ENCODE data around the gene KCNIP4. TPM values are rescaled to one million over a fixed set of nuclear protein-coding genes. Genes with fewer than 3 reads are reported as not detected.
"Not testable (repeated sequence)": the region's sequence is repeated elsewhere in the genome, so short reads cannot be mapped to it uniquely, and the experiment has no call there.

Gene KCNIP4
- not detected for total RNA-seq
- polyA plus RNA-seq: not detected
- long read RNA-seq, donor 1, partial matches to known transcripts: 0 of 2 reads
- long read RNA-seq, donor 1, other reads (novel, unspliced or antisense): 2 of 2 reads
- long read RNA-seq, donor 2, partial matches to known transcripts: 0 of 3 reads
- long read RNA-seq, donor 2, other reads (novel, unspliced or antisense): 3 of 3 reads

GRCh38 chr4:21948347-21949072 is at the start of gene KCNIP4:
Gene KCNIP4 (minus strand): TSS chr4:21948772.
- Histone ChIP-seq H3K4me1 (ENCODE audit: control insufficient read depth in 1 of 2, insufficient read depth in 2 of 2, low read length in 2 of 2) (no peaks in the 10 kb centered on the region), H3K27me3 (ENCODE audit: control insufficient read depth in 1 of 2, insufficient read depth in 2 of 2, low read length in 1 of 2) (no peaks in the 10 kb centered on the region), H3K4me3 (ENCODE audit: low read length in 2 of 2) (no peak within 1 kb of the TSS), H3K27ac (ENCODE audit: low read depth in 1 of 2, low read length in 2 of 2) (no peak within 1 kb of the TSS), H3K36me3 (ENCODE audit: control insufficient read depth in 1 of 2, insufficient read depth in 2 of 2, low read length in 1 of 2) (no peaks in the 10 kb centered on the region), H3K9me3 (ENCODE audit: control insufficient read depth, low read length) (peaks cover 2% of the 10 kb centered on the region)
- ATAC-seq (ENCODE audit: low FRiP score): no peak
- intact Hi-C loops (cut with DNase I): no loop called here
- WGBS, 2 donors: 1% methylated on average over 64 to 81 of the region's 81 CpGs
- DNase-seq: peak in 1 of 2 donors; percentile 72

DNA sequence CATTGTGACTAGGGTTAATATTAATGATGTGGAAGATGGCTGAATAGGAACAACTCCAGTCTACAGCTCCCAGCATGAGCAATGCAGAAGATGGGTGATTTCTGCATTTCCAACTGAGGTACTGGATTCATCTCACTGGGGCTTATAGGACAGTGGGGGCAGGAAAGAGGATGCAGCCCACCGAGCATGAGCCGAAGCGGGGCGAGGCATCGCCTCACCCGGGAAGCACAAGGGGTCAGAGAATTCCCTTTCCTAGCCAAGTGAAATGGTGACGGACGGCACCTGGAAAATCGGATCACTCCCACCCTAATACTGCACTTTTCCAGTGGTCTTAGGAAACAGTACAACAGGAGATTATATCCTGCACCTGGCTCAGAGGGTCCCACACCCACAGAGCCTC is 48.0 kb upstream of the KCNIP4 start:
- H3K4me1 ChIP-seq (ENCODE audit: control insufficient read depth in 1 of 2, insufficient read depth in 2 of 2, low read length in 2 of 2); H3K27ac ChIP-seq (ENCODE audit: low read depth in 1 of 2, low read length in 2 of 2); H3K4me3 ChIP-seq (ENCODE audit: low read length in 2 of 2); H3K9me3 ChIP-seq (ENCODE audit: control insufficient read depth, low read length); H3K27me3 ChIP-seq (ENCODE audit: control insufficient read depth in 1 of 2, insufficient read depth in 2 of 2, low read length in 1 of 2); H3K36me3 ChIP-seq (ENCODE audit: control insufficient read depth in 1 of 2, insufficient read depth in 2 of 2, low read length in 1 of 2); intact Hi-C loops (cut with DNase I); DNase-seq; ATAC-seq (ENCODE audit: low FRiP score): not testable (repeated sequence)
- WGBS, 2 donors: 89 to 94% methylated on average over 9 of the region's 9 CpGs

GRCh38 chr4:21992330-21992729 is 43.8 kb upstream of the KCNIP4 start:
- WGBS, 2 donors: 43 to 60% methylated on average over 1 of the region's 1 CpG
- ATAC-seq (ENCODE audit: low FRiP score) (no peak), DNase-seq (no peak)
- intact Hi-C loops (cut with DNase I): no loop called here
- peaks cover 1% of the 10 kb centered on the region for H3K9me3 ChIP-seq (ENCODE audit: control insufficient read depth, low read length)
- no peaks in the 10 kb centered on the region for H3K4me1 ChIP-seq (ENCODE audit: control insufficient read depth in 1 of 2, insufficient read depth in 2 of 2, low read length in 2 of 2)
- H3K27me3 ChIP-seq (ENCODE audit: control insufficient read depth in 1 of 2, insufficient read depth in 2 of 2, low read length in 1 of 2): no peaks in the 10 kb centered on the region
- no peak overlapping the region for H3K4me3 ChIP-seq (ENCODE audit: low read length in 2 of 2)
- no peaks in the 10 kb centered on the region for H3K36me3 ChIP-seq (ENCODE audit: control insufficient read depth in 1 of 2, insufficient read depth in 2 of 2, low read length in 1 of 2)
- H3K27ac ChIP-seq (ENCODE audit: low read depth in 1 of 2, low read length in 2 of 2): no peak overlapping the region

DNA sequence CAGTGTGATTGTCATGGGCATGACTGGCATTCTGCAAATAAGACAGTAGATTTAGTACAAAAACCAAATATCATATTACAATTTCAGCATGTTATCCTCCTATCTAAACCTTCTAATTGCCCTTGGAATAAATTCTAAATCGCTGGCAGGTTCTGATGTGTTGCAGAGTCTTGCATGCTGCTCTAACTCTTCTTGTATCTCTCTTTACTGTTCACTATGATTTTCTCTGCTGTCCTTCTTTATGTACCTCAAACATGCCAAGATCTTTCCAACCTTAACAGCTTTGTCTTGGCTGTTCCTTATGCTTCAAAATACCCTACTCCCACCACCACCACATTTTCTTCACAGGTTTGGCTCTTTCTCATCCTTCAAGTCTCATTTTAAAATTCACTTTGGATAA is 43.0 kb upstream of the KCNIP4 start:
- H3K27me3 ChIP-seq (ENCODE audit: control insufficient read depth in 1 of 2, insufficient read depth in 2 of 2, low read length in 1 of 2): no peaks in the 10 kb centered on the region
- intact Hi-C loops (cut with DNase I): no loop called here
- no peak overlapping the region for H3K27ac ChIP-seq (ENCODE audit: low read depth in 1 of 2, low read length in 2 of 2)
- WGBS, 2 donors: 73 to 88% methylated on average over 1 of the region's 1 CpG
- ATAC-seq (ENCODE audit: low FRiP score) (no peak), DNase-seq (no peak)
- no peaks in the 10 kb centered on the region for H3K9me3 ChIP-seq (ENCODE audit: control insufficient read depth, low read length)
- H3K4me1 ChIP-seq (ENCODE audit: control insufficient read depth in 1 of 2, insufficient read depth in 2 of 2, low read length in 2 of 2): no peaks in the 10 kb centered on the region
- H3K4me3 ChIP-seq (ENCODE audit: low read length in 2 of 2): no peak overlapping the region
- no peaks in the 10 kb centered on the region for H3K36me3 ChIP-seq (ENCODE audit: control insufficient read depth in 1 of 2, insufficient read depth in 2 of 2, low read length in 1 of 2)

DNA sequence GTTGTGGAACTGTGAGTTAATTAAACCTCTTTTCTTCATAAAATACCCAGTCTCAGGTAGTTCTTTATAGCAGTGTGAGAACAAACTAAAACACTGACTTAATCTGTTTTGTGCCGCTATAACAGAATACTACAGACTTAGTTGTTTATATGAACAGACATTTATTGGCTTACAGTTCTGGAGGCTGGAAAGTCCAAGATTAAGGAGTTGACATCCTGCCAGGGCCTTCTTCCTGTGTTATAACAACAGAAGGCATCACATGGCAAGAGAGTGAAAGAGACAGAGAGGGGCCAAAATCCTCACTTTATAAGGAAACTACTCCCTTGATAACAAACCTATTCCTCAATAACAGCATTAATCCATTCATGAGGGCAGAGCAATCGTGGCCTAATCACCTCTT is 42.5 kb upstream of the KCNIP4 start:
- no peak for ATAC-seq (ENCODE audit: low FRiP score)
- Histone ChIP-seq H3K4me1 (ENCODE audit: control insufficient read depth in 1 of 2, insufficient read depth in 2 of 2, low read length in 2 of 2) (no peaks in the 10 kb centered on the region), H3K9me3 (ENCODE audit: control insufficient read depth, low read length) (no peaks in the 10 kb centered on the region), H3K27me3 (ENCODE audit: control insufficient read depth in 1 of 2, insufficient read depth in 2 of 2, low read length in 1 of 2) (no peaks in the 10 kb centered on the region), H3K27ac (ENCODE audit: low read depth in 1 of 2, low read length in 2 of 2) (no peak overlapping the region), H3K4me3 (ENCODE audit: low read length in 2 of 2) (no peak overlapping the region), H3K36me3 (ENCODE audit: control insufficient read depth in 1 of 2, insufficient read depth in 2 of 2, low read length in 1 of 2) (no peaks in the 10 kb centered on the region)
- intact Hi-C loops (cut with DNase I): no loop called here
- no peak for DNase-seq
- 49 to 61% methylated on average over 2 of the region's 2 CpGs for WGBS, 2 donors

DNA sequence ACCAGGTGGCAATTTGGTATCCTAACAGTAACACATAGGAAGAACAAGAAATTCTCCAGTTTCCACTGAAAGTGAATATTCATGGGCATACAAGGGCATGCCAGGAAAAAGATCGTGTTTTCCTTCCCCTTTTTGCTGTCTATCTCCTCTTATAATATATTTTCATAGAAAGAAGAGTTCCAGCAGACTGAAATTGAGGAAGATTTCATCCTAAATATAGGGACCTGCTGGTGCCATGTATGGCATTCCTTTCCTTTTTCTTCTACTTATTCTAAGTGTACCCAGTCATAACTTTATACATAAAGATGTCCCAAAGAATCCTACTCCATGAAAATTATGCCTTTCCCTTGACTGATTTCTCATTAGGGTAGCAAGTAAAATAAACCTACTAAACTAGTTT is 40.8 kb upstream of the KCNIP4 start:
- Histone ChIP-seq H3K27ac (ENCODE audit: low read depth in 1 of 2, low read length in 2 of 2) (no peak overlapping the region), H3K9me3 (ENCODE audit: control insufficient read depth, low read length) (no peaks in the 10 kb centered on the region), H3K4me1 (ENCODE audit: control insufficient read depth in 1 of 2, insufficient read depth in 2 of 2, low read length in 2 of 2) (no peaks in the 10 kb centered on the region), H3K27me3 (ENCODE audit: control insufficient read depth in 1 of 2, insufficient read depth in 2 of 2, low read length in 1 of 2) (no peaks in the 10 kb centered on the region), H3K4me3 (ENCODE audit: low read length in 2 of 2) (no peak overlapping the region), H3K36me3 (ENCODE audit: control insufficient read depth in 1 of 2, insufficient read depth in 2 of 2, low read length in 1 of 2) (no peaks in the 10 kb centered on the region)
- 57 to 65% methylated on average over 1 of the region's 1 CpG for WGBS, 2 donors
- intact Hi-C loops (cut with DNase I): no loop called here
- DNase-seq: no peak
- no peak for ATAC-seq (ENCODE audit: low FRiP score)

GRCh38 chr4:21986307-21986706 is 37.7 kb upstream of the KCNIP4 start:
- Histone ChIP-seq H3K9me3 (ENCODE audit: control insufficient read depth, low read length) (no peaks in the 10 kb centered on the region), H3K36me3 (ENCODE audit: control insufficient read depth in 1 of 2, insufficient read depth in 2 of 2, low read length in 1 of 2) (no peaks in the 10 kb centered on the region), H3K4me3 (ENCODE audit: low read length in 2 of 2) (no peak overlapping the region), H3K27ac (ENCODE audit: low read depth in 1 of 2, low read length in 2 of 2) (no peak overlapping the region), H3K4me1 (ENCODE audit: control insufficient read depth in 1 of 2, insufficient read depth in 2 of 2, low read length in 2 of 2) (no peaks in the 10 kb centered on the region), H3K27me3 (ENCODE audit: control insufficient read depth in 1 of 2, insufficient read depth in 2 of 2, low read length in 1 of 2) (no peaks in the 10 kb centered on the region)
- no peak for DNase-seq
- ATAC-seq (ENCODE audit: low FRiP score): no peak
- intact Hi-C loops (cut with DNase I): no loop called here

DNA sequence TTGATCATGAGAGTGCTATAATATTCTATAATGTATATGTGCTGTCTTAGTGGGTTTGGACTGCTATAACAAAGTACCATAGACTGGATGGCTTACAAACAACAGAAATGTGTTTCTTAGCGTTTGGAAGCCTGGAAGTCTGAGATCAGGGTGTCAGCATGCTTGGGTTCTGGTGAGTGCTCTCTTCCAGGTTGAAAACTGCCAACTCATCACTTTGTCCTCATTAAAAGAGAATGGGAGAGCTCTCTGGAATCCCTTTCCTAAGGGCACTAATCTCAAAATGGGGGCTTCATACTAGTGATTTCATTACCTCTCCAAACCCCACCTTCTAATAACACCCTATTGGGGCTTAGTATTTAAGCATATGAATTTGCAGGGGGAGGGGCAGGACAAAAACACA is 33.5 kb upstream of the KCNIP4 start:
- no peak overlapping the region for H3K4me3 ChIP-seq (ENCODE audit: low read length in 2 of 2)
- no peak for ATAC-seq (ENCODE audit: low FRiP score)
- no peaks in the 10 kb centered on the region for H3K9me3 ChIP-seq (ENCODE audit: control insufficient read depth, low read length)
- 51 to 61% methylated on average over 1 of the region's 1 CpG for WGBS, 2 donors
- no peaks in the 10 kb centered on the region for H3K4me1 ChIP-seq (ENCODE audit: control insufficient read depth in 1 of 2, insufficient read depth in 2 of 2, low read length in 2 of 2)
- no peak for DNase-seq
- H3K36me3 ChIP-seq (ENCODE audit: control insufficient read depth in 1 of 2, insufficient read depth in 2 of 2, low read length in 1 of 2): no peaks in the 10 kb centered on the region
- H3K27ac ChIP-seq (ENCODE audit: low read depth in 1 of 2, low read length in 2 of 2): no peak overlapping the region
- intact Hi-C loops (cut with DNase I): no loop called here
- H3K27me3 ChIP-seq (ENCODE audit: control insufficient read depth in 1 of 2, insufficient read depth in 2 of 2, low read length in 1 of 2): no peaks in the 10 kb centered on the region

- no peak for ATAC-seq (ENCODE audit: low FRiP score)
- intact Hi-C loops (cut with DNase I): no loop called here
- 80 to 93% methylated on average over 1 of the region's 1 CpG for WGBS, 2 donors
Observed at GRCh38 chr4:21979196-21979595, 30.6 kb upstream of the KCNIP4 start.

More at GRCh38 chr4:21979196-21979595, 30.6 kb upstream of the KCNIP4 start:
- DNase-seq: no peak
- Histone ChIP-seq H3K36me3 (ENCODE audit: control insufficient read depth in 1 of 2, insufficient read depth in 2 of 2, low read length in 1 of 2) (no peaks in the 10 kb centered on the region), H3K27ac (ENCODE audit: low read depth in 1 of 2, low read length in 2 of 2) (no peak overlapping the region), H3K27me3 (ENCODE audit: control insufficient read depth in 1 of 2, insufficient read depth in 2 of 2, low read length in 1 of 2) (no peaks in the 10 kb centered on the region), H3K9me3 (ENCODE audit: control insufficient read depth, low read length) (no peaks in the 10 kb centered on the region), H3K4me1 (ENCODE audit: control insufficient read depth in 1 of 2, insufficient read depth in 2 of 2, low read length in 2 of 2) (no peaks in the 10 kb centered on the region), H3K4me3 (ENCODE audit: low read length in 2 of 2) (no peak overlapping the region)
